Memory B cell (primary cell): Measurements from ENCODE around the gene ANO3.

ENCODE experiments used
- ATAC-seq: fragments of 150-1000 bp; cut with Tn5 transposase; 2 replicates; pipeline ENCODE4 v1.10.0; 2021; ENCODE audit warnings: low read depth, mild to moderate bottlenecking, moderate library complexity
- DNase-seq, 2 donors: peaks; one replicate each; pipeline ENCODE4 v3.0.0; 2022; ENCODE audit warnings: low spot score in 2 of 2
- H3K27ac Mint-ChIP-seq: one replicate; pipeline ENCODE4 v1.8.0; 2022; ENCODE audit warnings: mild to moderate bottlenecking, moderate library complexity, mixed read lengths
- H3K27me3 Mint-ChIP-seq: one replicate; pipeline ENCODE4 v1.8.0; 2022; ENCODE audit warnings: mixed read lengths
- H3K36me3 Mint-ChIP-seq: one replicate; pipeline ENCODE4 v1.8.0; 2022; ENCODE audit warnings: mild to moderate bottlenecking, mixed read lengths
- H3K4me1 Mint-ChIP-seq: one replicate; pipeline ENCODE4 v1.8.0; 2022; ENCODE audit warnings: mixed read lengths
- H3K4me3 Mint-ChIP-seq: one replicate; pipeline ENCODE4 v1.8.0; 2022; ENCODE audit warnings: mild to moderate bottlenecking, moderate library complexity, mixed read lengths
- H3K9me3 Mint-ChIP-seq: one replicate; pipeline ENCODE4 v1.8.0; 2022; ENCODE audit warnings: mixed read lengths

Gene ANO3

GRCh38 chr11:26676641-26677040 is 344.7 kb downstream of the ANO3 start:
- H3K27me3 Mint-ChIP-seq, result no peaks in the 10 kb centered on the region
- ATAC-seq (no peak), DNase-seq (no peak)
- peaks cover 2% of the 10 kb centered on the region for H3K4me1 Mint-ChIP-seq
- H3K27ac Mint-ChIP-seq, result no peak overlapping the region
- H3K4me3 Mint-ChIP-seq, result no peak overlapping the region
- H3K9me3 Mint-ChIP-seq, result peaks cover 1% of the 10 kb centered on the region
- no peaks in the 10 kb centered on the region for H3K36me3 Mint-ChIP-seq

GRCh38 chr11:26677566-26677965 is 345.6 kb downstream of the ANO3 start:
- no peak for ATAC-seq
- H3K9me3 Mint-ChIP-seq, result peaks cover 1% of the 10 kb centered on the region
- H3K4me1 Mint-ChIP-seq, result peaks cover 2% of the 10 kb centered on the region
- no peak overlapping the region for H3K27ac Mint-ChIP-seq
- H3K27me3 Mint-ChIP-seq, result no peaks in the 10 kb centered on the region
- no peak overlapping the region for H3K4me3 Mint-ChIP-seq
- H3K36me3 Mint-ChIP-seq, result no peaks in the 10 kb centered on the region
- no peak for DNase-seq

DNA sequence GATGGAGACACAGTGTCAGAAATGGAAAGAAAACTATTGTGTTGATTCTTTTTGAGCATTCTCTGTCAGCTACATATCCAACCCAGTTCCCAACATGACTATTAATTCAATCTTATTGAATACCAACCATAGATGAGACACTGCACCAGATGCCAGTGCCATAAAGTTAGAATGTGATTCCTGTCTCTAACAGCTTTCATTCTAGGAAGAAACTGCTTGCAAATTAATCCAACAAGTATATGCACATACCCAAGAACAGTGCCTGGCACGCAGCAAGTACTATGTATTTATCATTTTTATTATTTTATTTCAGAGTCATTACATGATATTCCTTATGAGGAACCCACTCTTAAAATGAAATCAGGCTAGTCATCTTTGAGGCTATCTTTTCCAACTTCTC is 355.4 kb downstream of the ANO3 start:
- no peak overlapping the region for H3K4me3 Mint-ChIP-seq
- no peak for ATAC-seq
- no peaks in the 10 kb centered on the region for H3K36me3 Mint-ChIP-seq

GRCh38 chr11:26688701-26689100 is 356.8 kb downstream of the ANO3 start:
- Mint-ChIP-seq H3K4me1 (no peaks in the 10 kb centered on the region), H3K27ac (no peak overlapping the region), H3K36me3 (no peaks in the 10 kb centered on the region), H3K4me3 (no peak overlapping the region), H3K27me3 (no peaks in the 10 kb centered on the region), H3K9me3 (peaks cover 1% of the 10 kb centered on the region)
- DNase-seq (no peak), ATAC-seq (no peak)

More for the DNA sequence above, 355.4 kb downstream of the ANO3 start:
- DNase-seq, result no peak
- H3K27ac Mint-ChIP-seq, result no peak overlapping the region
- no peaks in the 10 kb centered on the region for H3K4me1 Mint-ChIP-seq
- no peaks in the 10 kb centered on the region for H3K27me3 Mint-ChIP-seq
- peaks cover 1% of the 10 kb centered on the region for H3K9me3 Mint-ChIP-seq

DNA sequence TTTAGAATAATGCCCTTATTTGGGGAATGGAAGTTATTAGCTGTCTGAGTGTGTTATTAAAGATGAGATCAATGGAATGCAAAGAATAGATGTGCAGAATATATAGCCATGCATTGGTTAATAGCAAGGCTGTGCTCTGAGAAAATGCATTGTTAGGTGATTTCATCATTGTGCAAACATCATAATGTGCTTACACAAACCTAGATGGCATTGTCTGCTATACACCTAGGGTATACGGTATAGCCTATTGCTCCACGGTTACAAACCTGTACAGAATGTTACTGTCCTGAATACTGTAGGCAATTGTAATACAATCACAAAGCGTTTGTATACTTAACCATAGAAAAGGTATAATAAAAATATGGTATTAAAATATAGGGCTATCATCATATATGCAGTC is 364.4 kb downstream of the ANO3 start:
- Mint-ChIP-seq H3K4me3 (no peak overlapping the region), H3K27me3 (no peaks in the 10 kb centered on the region), H3K4me1 (no peaks in the 10 kb centered on the region)

DNA sequence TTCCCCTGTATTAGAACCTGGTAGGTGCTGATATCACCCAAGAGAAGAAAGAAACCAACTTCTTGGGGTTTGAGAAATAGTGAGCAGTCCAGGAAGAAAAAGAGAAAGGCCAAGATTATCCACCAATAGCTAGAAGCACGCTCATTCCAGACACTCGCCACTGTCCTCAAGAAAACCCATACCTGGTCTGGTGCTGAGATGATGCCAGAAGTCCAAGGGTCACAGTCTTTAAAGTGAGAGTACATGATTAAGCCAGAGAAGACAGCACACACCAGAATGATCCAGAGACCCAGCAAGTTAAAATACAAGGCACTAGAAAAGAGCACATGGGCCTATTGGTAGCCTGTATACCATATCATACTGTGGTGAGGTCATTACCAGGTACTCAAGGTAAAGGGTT is 366.3 kb downstream of the ANO3 start:
- Mint-ChIP-seq H3K4me3 (no peak overlapping the region), H3K4me1 (no peaks in the 10 kb centered on the region), H3K9me3 (no peaks in the 10 kb centered on the region)

More for the DNA sequence above, 364.4 kb downstream of the ANO3 start:
- DNase-seq, result no peak
- Mint-ChIP-seq H3K36me3 (no peaks in the 10 kb centered on the region), H3K27ac (no peak overlapping the region), H3K9me3 (no peaks in the 10 kb centered on the region)
- ATAC-seq, result no peak

DNA sequence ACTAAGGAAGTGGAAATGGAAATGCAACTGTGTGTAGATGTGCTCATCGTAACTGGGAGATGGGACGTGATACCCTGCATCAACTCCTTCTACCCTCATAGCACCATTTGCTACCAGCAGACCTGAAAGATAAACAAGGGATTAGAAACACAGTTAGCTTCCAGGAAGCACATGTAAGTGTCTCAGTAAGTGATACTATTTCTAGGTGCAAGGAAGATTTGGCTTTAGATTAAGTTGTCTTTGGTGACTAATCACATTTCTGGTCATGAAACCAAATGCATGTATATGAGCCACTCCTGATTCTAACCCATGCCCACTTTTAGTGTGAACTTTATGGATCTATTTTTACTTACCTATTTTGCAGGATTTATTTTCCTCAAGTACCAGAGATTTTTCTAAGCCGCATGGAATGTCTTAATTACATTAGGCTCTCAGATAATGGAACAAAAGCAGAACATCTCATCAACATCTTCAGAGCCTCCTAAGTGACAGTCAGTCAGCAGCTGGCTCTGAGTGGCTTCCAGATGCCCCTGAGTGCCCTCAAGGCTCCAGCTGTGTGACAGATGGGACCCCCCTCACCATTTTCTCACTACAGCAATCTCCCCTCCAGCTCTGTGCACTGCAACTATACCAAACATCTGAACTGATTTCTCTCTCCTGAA is 368.8 kb downstream of the ANO3 start:
- H3K36me3 Mint-ChIP-seq, result no peaks in the 10 kb centered on the region
- no peaks in the 10 kb centered on the region for H3K4me1 Mint-ChIP-seq

More for the DNA sequence above, 366.3 kb downstream of the ANO3 start:
- no peaks in the 10 kb centered on the region for H3K36me3 Mint-ChIP-seq
- H3K27me3 Mint-ChIP-seq, result no peaks in the 10 kb centered on the region
- DNase-seq, result no peak
- ATAC-seq, result no peak
- H3K27ac Mint-ChIP-seq, result no peak overlapping the region

GRCh38 chr11:26702406-26702805 is 370.5 kb downstream of the ANO3 start:
- Mint-ChIP-seq H3K4me3 (no peak overlapping the region), H3K36me3 (no peaks in the 10 kb centered on the region), H3K27me3 (no peaks in the 10 kb centered on the region), H3K4me1 (no peaks in the 10 kb centered on the region), H3K27ac (no peak overlapping the region), H3K9me3 (peaks cover 3% of the 10 kb centered on the region)
- no peak for ATAC-seq
- DNase-seq, result no peak

More for the DNA sequence above, 368.8 kb downstream of the ANO3 start:
- H3K27ac Mint-ChIP-seq, result no peak overlapping the region
- no peak for DNase-seq
- H3K4me3 Mint-ChIP-seq, result no peak overlapping the region
- no peaks in the 10 kb centered on the region for H3K27me3 Mint-ChIP-seq
- ATAC-seq, result no peak
- peaks cover 1% of the 10 kb centered on the region for H3K9me3 Mint-ChIP-seq

DNA sequence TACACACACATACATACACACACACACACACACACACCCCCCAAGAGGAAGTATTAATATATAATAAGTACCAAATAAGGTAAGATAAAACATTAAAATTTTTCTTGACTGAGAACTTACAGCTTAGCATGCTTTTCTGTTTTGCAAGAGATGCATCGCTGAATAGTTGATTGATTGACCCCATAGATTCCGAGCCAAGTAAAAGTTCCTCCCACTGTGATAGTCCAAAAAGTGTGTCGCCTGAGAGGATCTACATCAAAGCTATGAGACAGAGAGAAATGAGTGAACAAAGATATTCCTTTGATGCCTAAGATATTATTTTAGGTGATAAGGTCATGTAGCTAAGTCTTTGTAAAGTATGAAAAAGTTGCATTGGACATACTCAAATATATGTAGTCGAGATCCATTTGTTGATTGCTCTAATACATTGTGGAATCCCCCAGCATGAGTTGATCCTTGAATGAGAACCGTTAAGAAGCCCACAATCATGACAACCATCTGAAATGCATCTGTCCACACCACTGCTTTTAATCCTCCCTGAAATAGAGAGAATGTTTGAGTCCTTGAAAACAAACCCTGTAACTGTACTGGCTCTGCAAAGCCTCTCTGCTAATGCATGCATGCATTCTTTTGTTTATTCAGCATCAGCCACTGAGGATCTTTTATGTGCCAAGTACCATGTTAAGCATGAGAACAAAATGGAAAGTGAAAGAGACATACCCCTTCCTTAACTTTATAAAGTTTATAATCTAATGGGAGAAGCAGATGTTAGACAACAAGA is 371.7 kb downstream of the ANO3 start:
- no peaks in the 10 kb centered on the region for H3K27me3 Mint-ChIP-seq
- peaks cover 3% of the 10 kb centered on the region for H3K9me3 Mint-ChIP-seq
- DNase-seq (no peak), ATAC-seq (no peak)
- no peaks in the 10 kb centered on the region for H3K36me3 Mint-ChIP-seq
- H3K27ac Mint-ChIP-seq, result no peak overlapping the region
- H3K4me1 Mint-ChIP-seq, result no peaks in the 10 kb centered on the region
- no peak overlapping the region for H3K4me3 Mint-ChIP-seq

DNA sequence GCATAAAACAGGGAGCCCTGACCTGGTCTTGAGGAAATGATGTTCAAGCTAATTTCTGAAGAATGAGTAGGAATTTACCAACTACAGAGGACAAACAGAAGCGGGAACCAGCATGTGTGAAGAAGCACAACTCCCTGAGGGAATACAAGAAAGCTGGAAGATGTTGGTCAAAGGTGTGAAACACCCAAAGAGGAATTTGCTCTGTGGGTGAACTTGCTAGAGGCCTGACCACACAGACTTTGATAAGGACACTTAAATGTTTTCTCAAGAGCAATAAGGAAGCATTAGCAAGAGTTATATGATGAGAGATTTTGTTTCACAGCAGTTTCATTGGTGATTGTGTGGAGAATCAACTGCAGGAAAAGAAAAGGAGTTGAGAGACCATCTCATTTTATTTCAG is 372.3 kb downstream of the ANO3 start:
- no peaks in the 10 kb centered on the region for H3K27me3 Mint-ChIP-seq
- no peak overlapping the region for H3K4me3 Mint-ChIP-seq
- ATAC-seq, result no peak
- no peak overlapping the region for H3K27ac Mint-ChIP-seq
- DNase-seq, result no peak
- H3K9me3 Mint-ChIP-seq, result peaks cover 3% of the 10 kb centered on the region
- no peaks in the 10 kb centered on the region for H3K4me1 Mint-ChIP-seq
- no peaks in the 10 kb centered on the region for H3K36me3 Mint-ChIP-seq

GRCh38 chr11:26706181-26706580 is 374.3 kb downstream of the ANO3 start:
- Mint-ChIP-seq H3K27ac (no peak overlapping the region), H3K4me3 (no peak overlapping the region), H3K27me3 (no peaks in the 10 kb centered on the region), H3K36me3 (no peaks in the 10 kb centered on the region), H3K9me3 (peaks cover 3% of the 10 kb centered on the region), H3K4me1 (no peaks in the 10 kb centered on the region)
- no peak for ATAC-seq
- DNase-seq, result no peak

GRCh38 chr11:26708736-26709456 is 377.0 kb downstream of the ANO3 start:
- no peaks in the 10 kb centered on the region for H3K36me3 Mint-ChIP-seq
- no peak for ATAC-seq
- no peaks in the 10 kb centered on the region for H3K4me1 Mint-ChIP-seq
- no peaks in the 10 kb centered on the region for H3K27me3 Mint-ChIP-seq
- H3K27ac Mint-ChIP-seq, result no peak overlapping the region
- peaks cover 6% of the 10 kb centered on the region for H3K9me3 Mint-ChIP-seq
- H3K4me3 Mint-ChIP-seq, result no peak overlapping the region
- no peak for DNase-seq

DNA sequence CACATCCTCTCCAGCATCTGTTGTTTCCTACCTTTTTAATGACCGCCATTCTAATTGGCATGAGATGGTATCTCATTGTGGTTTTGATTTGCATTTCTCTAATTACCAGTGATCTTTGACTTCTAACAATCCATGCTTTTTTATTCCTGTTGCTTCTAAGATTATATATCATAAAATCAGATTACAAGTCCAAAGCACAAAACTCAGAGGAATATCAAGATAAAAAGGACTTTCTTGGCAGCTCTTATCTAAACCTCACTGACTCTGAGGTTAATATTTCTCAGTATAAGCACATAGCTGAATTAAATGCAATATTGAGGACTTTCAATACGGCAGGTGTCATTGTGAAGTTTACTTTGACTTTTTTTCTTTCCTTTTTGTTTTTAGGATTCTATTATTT is 378.6 kb downstream of the ANO3 start:
- Mint-ChIP-seq H3K9me3 (peaks cover 5% of the 10 kb centered on the region), H3K4me3 (no peak overlapping the region), H3K4me1 (no peaks in the 10 kb centered on the region), H3K27ac (no peak overlapping the region), H3K27me3 (no peaks in the 10 kb centered on the region), H3K36me3 (no peaks in the 10 kb centered on the region)
- ATAC-seq (no peak), DNase-seq (no peak)

GRCh38 chr11:26712497-26712896 is 380.6 kb downstream of the ANO3 start:
- H3K27ac Mint-ChIP-seq, result no peak overlapping the region
- no peak for ATAC-seq
- H3K36me3 Mint-ChIP-seq, result no peaks in the 10 kb centered on the region
- no peaks in the 10 kb centered on the region for H3K4me1 Mint-ChIP-seq
- H3K4me3 Mint-ChIP-seq, result no peak overlapping the region
- DNase-seq, result no peak
- H3K27me3 Mint-ChIP-seq, result no peaks in the 10 kb centered on the region
- H3K9me3 Mint-ChIP-seq, result peaks cover 4% of the 10 kb centered on the region
